NCI-H2171 (cell line): ENCODE results near the gene ADAM10.

ENCODE experiments used
- DNase-seq: peaks from one replicate; lab custom pipeline; 2025; lab: John Stamatoyannopoulos, UW

The ADAM10 gene

DNA sequence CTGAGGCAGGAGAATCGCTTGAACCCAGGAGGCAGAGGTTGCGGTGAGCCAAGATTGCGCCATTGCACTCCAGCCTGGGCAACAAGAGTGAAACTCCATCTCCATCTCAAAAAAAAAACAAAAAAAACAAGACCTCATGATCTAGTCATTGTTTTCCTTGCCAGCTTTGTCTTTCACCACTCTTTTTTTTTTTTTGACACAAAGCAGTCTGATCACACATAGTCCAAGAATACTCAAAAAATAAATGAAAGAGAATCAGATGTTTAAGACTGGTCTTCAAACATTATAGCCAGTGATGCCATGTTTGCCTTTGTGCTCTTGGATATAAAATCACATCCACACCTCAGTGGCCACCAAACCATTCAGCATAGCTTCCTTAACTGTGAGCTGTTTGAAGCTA is 5.8 kb upstream of the ADAM10 start:
- no peak for DNase-seq

GRCh38 chr15:58752716-58753115 is 3.2 kb upstream of the ADAM10 start:
- no peak for DNase-seq

GRCh38 chr15:58748852-58749531 is 515 bp downstream of the ADAM10 start:
- peak; percentile 51 for DNase-seq

- no peak for DNase-seq
Observed at GRCh38 chr15:58748040-58748851, 1.3 kb downstream of the ADAM10 start.

GRCh38 chr15:58746174-58746573 is 3.3 kb downstream of the ADAM10 start:
- DNase-seq, result no peak

- DNase-seq, result no peak
Observed at GRCh38 chr15:58742819-58743502, 6.5 kb downstream of the ADAM10 start.

DNA sequence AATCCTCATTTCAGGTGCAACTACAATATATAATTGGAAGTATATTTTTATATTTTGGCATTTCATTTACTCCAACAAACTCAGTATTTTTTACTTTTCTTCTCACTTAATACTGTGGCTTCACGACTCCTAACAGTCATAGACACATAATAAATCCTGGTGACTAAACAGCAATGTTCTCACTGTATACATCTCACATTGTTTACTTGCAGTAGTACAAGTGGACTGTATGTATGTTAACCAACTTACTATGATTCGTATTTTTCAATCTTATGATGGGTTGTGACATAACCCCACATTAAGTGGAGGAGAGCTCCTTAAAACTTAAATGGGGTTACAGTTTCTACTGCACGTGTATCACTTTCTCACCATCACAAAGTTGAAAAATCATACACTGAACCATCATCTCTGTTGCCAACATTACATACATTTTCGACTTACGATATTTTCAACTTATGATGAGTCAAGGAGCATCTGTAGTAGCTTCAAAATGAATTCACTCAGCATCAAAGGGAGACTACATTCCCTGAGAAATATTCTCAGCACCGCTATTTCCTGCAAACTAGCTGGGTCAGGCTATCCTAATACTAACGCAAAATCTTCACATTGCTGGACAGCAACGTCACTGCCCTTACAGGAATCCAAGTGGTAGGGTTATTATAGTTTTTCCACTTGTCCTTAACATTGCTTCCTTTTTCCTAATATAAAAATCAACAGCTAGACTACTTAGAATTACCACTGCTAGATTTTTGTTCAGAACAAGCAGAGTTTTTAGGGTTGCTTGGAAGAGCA is 7.3 kb downstream of the ADAM10 start:
- DNase-seq, result no peak

GRCh38 chr15:58741032-58741431 is 8.5 kb downstream of the ADAM10 start:
- no peak for DNase-seq

DNA sequence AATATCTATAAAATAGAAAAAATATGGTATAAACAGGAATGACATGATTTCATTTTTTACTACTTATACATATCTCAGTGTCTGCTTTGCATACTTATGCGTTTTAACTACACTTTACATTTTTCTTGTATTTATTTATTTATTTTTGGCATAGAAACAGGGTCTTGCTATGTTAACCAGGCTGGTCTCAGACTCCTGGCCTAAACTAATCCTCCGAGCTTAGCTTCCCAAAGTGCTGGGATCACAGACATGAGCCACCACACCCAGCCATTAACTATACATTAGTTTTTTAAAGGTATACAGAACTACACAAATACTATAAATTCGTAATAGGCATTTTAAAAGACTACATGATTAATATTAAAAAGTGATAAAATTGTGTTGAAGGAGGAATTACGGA is 9.1 kb downstream of the ADAM10 start:
- no peak for DNase-seq

DNA sequence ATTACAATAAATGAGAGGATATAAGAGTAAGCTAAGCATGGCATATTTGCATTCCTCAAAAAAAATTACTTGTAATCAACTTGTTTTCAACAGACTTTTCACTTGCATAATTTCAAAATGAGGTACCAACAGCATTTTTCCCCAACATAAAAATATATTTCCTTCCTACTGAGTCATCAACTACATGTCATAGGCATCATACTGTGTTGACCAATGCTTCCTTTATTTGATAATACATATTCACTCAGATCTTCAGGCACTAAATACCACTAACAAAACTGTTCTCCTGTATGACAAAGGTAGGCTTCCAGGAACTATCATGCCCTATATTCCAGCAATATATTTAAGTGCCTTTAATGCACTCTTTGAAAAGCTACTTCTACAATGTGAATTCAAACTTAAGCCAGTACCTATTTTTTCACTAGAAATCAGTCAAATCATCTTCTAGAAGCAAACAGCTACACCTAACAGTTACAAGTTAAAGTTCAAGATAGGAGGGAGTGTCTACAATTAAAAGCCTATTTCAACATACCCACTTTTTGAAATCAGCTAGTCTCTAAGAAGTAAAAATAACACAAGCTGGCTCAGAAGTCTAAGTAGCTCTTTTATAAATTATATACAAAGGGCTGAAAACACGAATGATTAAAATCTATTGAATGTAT is 11.3 kb downstream of the ADAM10 start:
- no peak for DNase-seq

- DNase-seq, result no peak
Observed at GRCh38 chr15:58737298-58737697, 12.2 kb downstream of the ADAM10 start.

- DNase-seq, result no peak
Observed at GRCh38 chr15:58736018-58736643, 13.4 kb downstream of the ADAM10 start.

- no peak for DNase-seq
Observed at GRCh38 chr15:58734859-58735258, 14.6 kb downstream of the ADAM10 start.

- no peak for DNase-seq
Observed at GRCh38 chr15:58732625-58733363, 16.7 kb downstream of the ADAM10 start.

- no peak for DNase-seq
Observed at GRCh38 chr15:58731756-58732535, 17.6 kb downstream of the ADAM10 start.

GRCh38 chr15:58726867-58727266 is 22.6 kb downstream of the ADAM10 start:
- no peak for DNase-seq

DNA sequence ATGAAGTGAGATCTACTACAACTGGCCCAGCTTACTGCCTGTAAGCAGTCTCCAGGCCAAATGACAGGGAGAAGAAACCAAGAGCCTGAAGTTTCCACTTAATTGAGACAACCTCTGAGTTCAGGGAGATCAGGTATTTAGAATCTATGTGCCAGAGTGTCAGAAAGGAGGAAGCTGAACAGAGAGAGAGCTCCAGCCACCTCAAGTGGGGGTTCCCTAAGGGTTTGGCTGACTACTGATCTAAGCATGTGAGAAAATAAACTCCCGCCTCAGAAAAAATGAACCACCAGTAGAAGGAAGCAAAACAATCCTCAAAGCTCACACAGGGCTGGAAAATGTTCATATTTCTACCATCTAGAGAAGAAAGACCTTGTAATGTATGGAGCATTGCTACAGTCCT is 25.0 kb downstream of the ADAM10 start:
- peak; percentile 10 for DNase-seq

GRCh38 chr15:58717357-58717756 is 32.1 kb downstream of the ADAM10 start:
- no peak for DNase-seq

DNA sequence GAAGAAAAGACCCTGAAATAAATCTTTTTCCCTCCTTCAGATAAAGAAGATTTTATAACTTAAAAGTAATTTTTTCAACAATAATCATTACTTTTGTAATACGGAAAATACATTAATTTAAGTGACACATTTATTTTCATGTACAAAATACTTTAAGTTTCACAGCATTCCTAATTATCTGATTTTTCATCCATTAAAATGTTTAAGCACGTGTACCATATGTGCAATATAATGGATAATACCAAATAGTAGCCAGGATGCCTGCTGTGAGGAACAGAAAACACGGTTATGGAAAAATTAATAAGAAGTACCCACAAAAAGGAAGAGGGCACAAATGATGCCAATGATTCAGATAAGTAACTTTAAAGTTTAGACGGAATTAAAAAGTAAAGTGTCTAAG is 33.5 kb downstream of the ADAM10 start:
- no peak for DNase-seq
